Posterior vena cava (tissue), 2 donors: Measurements from ENCODE around the gene COL15A1. TPM values are rescaled to one million over a fixed set of nuclear protein-coding genes. Genes with fewer than 3 reads are reported as not detected.

Experiments used
- DNase-seq: peaks from one replicate; pipeline ENCODE4 v3.0.0-alpha.2; 2020; ENCODE audit warnings: low spot score
- intact Hi-C, 2 donors: fragments of 100-400 bp; cut with DNase I; formaldehyde crosslinking; loops; one replicate each; pipeline versions ENCODE4 v1.14.1 to v1.14.2; 2022 to 2023
- total RNA-seq, 2 donors: library from RNA; stranded (reverse); fragmentation: NEBNext Ultra II Directional; extraction: Animal tissue kit (Norgen Biotek cat#: 25700); gene quantifications; one replicate each; pipeline ENCODE4 v1.2.1, GENCODE V29; 2021
- donor health status: DM: yes; HTN: yes; CAD: no.
- donor health status: DM: yes; HTN: yes; CAD: no.

COL15A1 gene
- total RNA-seq, 2 donors from 2014 or later, result 126 to 129 TPM

- intact Hi-C loops, result loop anchor here (5.0 to 10.0 kb wide), 2 partner anchors 83 to 90 kb away; no protein-coding TSS in a partner anchor
- DNase-seq, result no peak
Observed at GRCh38 chr9:98964911-98965336, 21.2 kb downstream of the COL15A1 start.

- DNase-seq, result no peak
- intact Hi-C loops, result loop anchor here in 1 of 2 donors (10.0 kb wide), 1 partner anchor 92 kb away; no protein-coding TSS in a partner anchor
Observed at GRCh38 chr9:98966676-98967075, 23.0 kb downstream of the COL15A1 start.

- no peak for DNase-seq
- intact Hi-C loops, result loop anchor here in 1 of 2 donors (10.0 kb wide), 1 partner anchor 92 kb away; no protein-coding TSS in a partner anchor
Observed at GRCh38 chr9:98967257-98967656, 23.6 kb downstream of the COL15A1 start.

GRCh38 chr9:98967680-98968079 lies 24.0 kb downstream of the COL15A1 start:
- DNase-seq, result no peak
- intact Hi-C loops, result loop anchor here in 1 of 2 donors (10.0 kb wide), 1 partner anchor 93 kb away; no protein-coding TSS in a partner anchor

- DNase-seq, result no peak
- intact Hi-C loops, result loop anchor here in 1 of 2 donors (10.0 kb wide), 1 partner anchor 94 kb away; no protein-coding TSS in a partner anchor
Observed at GRCh38 chr9:98968601-98969337, 25.1 kb downstream of the COL15A1 start.

GRCh38 chr9:98970532-98971041 lies 26.9 kb downstream of the COL15A1 start:
- intact Hi-C loops, result loop anchor here in 1 of 2 donors (5.0 kb wide), 1 partner anchor 108 kb away; no protein-coding TSS in a partner anchor
- no peak for DNase-seq

- intact Hi-C loops, result loop anchor here in 1 of 2 donors (5.0 kb wide), 1 partner anchor 109 kb away; no protein-coding TSS in a partner anchor
- DNase-seq, result no peak
Observed at GRCh38 chr9:98971168-98971914, 27.6 kb downstream of the COL15A1 start.

- intact Hi-C loops, result loop anchor here in 1 of 2 donors (5.0 kb wide), 1 partner anchor 110 kb away; no protein-coding TSS in a partner anchor
Observed at GRCh38 chr9:98971915-98972223, 28.2 kb downstream of the COL15A1 start.

GRCh38 chr9:98972716-98973115 lies 29.0 kb downstream of the COL15A1 start:
- DNase-seq, result no peak
- intact Hi-C loops, result loop anchor here in 1 of 2 donors (5.0 kb wide), 1 partner anchor 110 kb away; no protein-coding TSS in a partner anchor

More at GRCh38 chr9:98971915-98972223, 28.2 kb downstream of the COL15A1 start:
- no peak for DNase-seq

GRCh38 chr9:98973171-98973570 lies 29.5 kb downstream of the COL15A1 start:
- intact Hi-C loops, result loop anchor here in 1 of 2 donors (5.0 kb wide), 1 partner anchor 111 kb away; no protein-coding TSS in a partner anchor
- no peak for DNase-seq

- intact Hi-C loops, result loop anchor here in 1 of 2 donors (5.0 kb wide), 1 partner anchor 111 kb away; no protein-coding TSS in a partner anchor
Observed at GRCh38 chr9:98973576-98973975, 29.9 kb downstream of the COL15A1 start.

GRCh38 chr9:98974106-98974505 lies 30.4 kb downstream of the COL15A1 start:
- intact Hi-C loops, result loop anchor here in 1 of 2 donors (5.0 kb wide), 1 partner anchor 112 kb away; no protein-coding TSS in a partner anchor
- no peak for DNase-seq

More at GRCh38 chr9:98973576-98973975, 29.9 kb downstream of the COL15A1 start:
- DNase-seq, result peak; percentile 92

- no peak for DNase-seq
- intact Hi-C loops, result loop anchor here in 1 of 2 donors (5.0 kb wide), 1 partner anchor 112 kb away; no protein-coding TSS in a partner anchor
Observed at GRCh38 chr9:98974554-98974953, 30.8 kb downstream of the COL15A1 start.

GRCh38 chr9:98974994-98975712 lies 31.4 kb downstream of the COL15A1 start:
- intact Hi-C loops, result loop anchor here in 1 of 2 donors (5.0 kb wide), 1 partner anchor 113 kb away; no protein-coding TSS in a partner anchor
- DNase-seq, result peak; percentile 95

GRCh38 chr9:98975838-98976237 lies 32.1 kb downstream of the COL15A1 start:
- no peak for DNase-seq
- intact Hi-C loops, result no loop called here

GRCh38 chr9:98977246-98977714 lies 33.6 kb downstream of the COL15A1 start:
- intact Hi-C loops, result no loop called here
- DNase-seq, result no peak

GRCh38 chr9:98977813-98978212 lies 34.1 kb downstream of the COL15A1 start:
- intact Hi-C loops, result no loop called here
- DNase-seq, result no peak

GRCh38 chr9:98978231-98978681 lies 34.5 kb downstream of the COL15A1 start:
- DNase-seq, result no peak
- intact Hi-C loops, result no loop called here
